Measurements from ENCODE around the gene PROCA1. TPM values are rescaled to one million over a fixed set of nuclear protein-coding genes. Genes with fewer than 3 reads are reported as not detected.
"Not testable (repeated sequence)": the region's sequence is repeated elsewhere in the genome, so short reads cannot be mapped to it uniquely, and the experiment has no call there.

PROCA1 gene
- total and polyA plus RNA-seq, 8 donors, result 0.14 to 5.8 (median 2.5) TPM; not detected in 2

DNA sequence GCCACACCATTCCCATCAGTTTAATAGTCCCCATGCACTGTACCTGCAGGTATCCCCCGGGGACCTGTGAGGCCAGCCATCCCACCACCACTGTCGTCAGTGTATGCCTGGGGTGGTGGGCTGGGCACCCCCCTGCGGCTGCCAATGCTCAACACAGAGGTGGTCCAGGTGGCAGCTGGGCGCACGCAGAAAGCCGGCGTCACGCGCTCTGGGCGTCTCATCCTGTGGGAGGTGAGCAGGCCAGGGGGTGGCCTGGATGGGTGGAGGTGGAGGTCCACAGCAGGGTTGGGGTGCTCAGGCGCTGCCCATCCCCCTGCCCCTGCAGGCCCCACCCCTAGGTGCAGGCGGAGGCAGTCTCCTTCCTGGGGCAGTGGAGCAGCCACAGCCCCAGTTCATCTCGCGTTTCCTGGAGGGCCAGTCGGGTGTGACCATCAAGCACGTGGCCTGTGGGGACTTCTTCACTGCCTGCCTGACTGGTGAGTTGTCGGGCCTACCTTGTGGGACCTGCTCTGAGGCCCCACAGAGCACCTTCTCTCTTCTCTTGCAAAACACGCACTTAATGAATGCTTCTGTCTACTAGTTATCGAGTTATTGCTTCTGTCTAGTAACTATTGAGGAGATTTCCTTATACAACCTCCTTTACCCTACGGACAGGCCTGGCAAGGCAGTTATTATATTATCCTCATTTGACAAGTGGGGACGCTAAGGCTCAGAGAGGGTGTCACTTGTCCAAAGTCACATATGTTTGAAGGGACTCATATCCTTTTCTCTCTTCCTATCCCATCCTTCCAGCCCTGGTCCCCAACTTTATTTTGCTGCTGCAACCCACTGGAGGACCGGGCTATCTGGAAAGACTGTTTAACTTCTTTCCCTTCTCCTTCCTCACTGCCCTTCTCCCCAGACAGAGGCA is 26.3 kb upstream of the PROCA1 start:
- TF ChIP-seq POLR2A (IDR thresholded peaks at IDR 0.05), result no peak
- TF ChIP-seq EP300 (IDR thresholded peaks at IDR 0.05), result no peak
- TF ChIP-seq POLR2AphosphoS5 (IDR thresholded peaks at IDR 0.05), result no peak
- TF ChIP-seq, protein P1, sequence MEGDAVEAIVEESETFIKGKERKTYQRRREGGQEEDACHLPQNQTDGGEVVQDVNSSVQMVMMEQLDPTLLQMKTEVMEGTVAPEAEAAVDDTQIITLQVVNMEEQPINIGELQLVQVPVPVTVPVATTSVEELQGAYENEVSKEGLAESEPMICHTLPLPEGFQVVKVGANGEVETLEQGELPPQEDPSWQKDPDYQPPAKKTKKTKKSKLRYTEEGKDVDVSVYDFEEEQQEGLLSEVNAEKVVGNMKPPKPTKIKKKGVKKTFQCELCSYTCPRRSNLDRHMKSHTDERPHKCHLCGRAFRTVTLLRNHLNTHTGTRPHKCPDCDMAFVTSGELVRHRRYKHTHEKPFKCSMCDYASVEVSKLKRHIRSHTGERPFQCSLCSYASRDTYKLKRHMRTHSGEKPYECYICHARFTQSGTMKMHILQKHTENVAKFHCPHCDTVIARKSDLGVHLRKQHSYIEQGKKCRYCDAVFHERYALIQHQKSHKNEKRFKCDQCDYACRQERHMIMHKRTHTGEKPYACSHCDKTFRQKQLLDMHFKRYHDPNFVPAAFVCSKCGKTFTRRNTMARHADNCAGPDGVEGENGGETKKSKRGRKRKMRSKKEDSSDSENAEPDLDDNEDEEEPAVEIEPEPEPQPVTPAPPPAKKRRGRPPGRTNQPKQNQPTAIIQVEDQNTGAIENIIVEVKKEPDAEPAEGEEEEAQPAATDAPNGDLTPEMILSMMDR (IDR thresholded peaks at IDR 0.05), result no peak
- peak in 1 of 2 donors; percentile 66 for DNase-seq
- WGBS, 5 donors, result 68 to 79% (median 77%) methylated on average over 13 to 22 of the region's 22 CpGs
- intact Hi-C loops (cut with DNase I; ENCODE audit: low total_unique reads), result no loop called here
- no peaks in the 10 kb centered on the region for H3K9me3 ChIP-seq
- H3K4me3 ChIP-seq, result no peak overlapping the region
- no peak overlapping the region for H3K27ac ChIP-seq
- H3K4me1 ChIP-seq, result peaks cover 6 to 22% (median 17%) of the 10 kb centered on the region in 4 donors
- H3K36me3 ChIP-seq, result peaks cover 0 to 14% (median 3%) of the 10 kb centered on the region in 4 donors
- H3K27me3 ChIP-seq, result no peaks in the 10 kb centered on the region

DNA sequence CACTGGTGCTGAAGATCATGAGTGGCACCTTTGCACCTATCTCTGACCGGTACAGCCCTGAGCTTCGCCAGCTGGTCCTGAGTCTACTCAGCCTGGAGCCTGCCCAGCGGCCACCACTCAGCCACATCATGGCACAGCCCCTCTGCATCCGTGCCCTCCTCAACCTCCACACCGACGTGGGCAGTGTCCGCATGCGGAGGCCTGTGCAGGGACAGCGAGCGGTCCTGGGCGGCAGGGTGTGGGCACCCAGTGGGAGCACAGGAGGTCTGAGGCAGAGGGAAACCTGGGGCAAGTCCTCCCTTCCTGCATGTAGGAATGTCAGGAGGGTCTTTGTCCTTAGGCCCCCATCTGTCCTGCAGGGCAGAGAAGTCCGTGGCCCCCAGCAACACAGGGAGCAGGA is 25.6 kb upstream of the PROCA1 start:
- Histone ChIP-seq H3K4me1 (peaks cover 0 to 14% (median 10%) of the 10 kb centered on the region in 4 donors), H3K36me3 (peaks cover 0 to 14% (median 3%) of the 10 kb centered on the region in 4 donors), H3K27ac (no peak overlapping the region), H3K27me3 (no peaks in the 10 kb centered on the region), H3K9me3 (no peaks in the 10 kb centered on the region), H3K4me3 (no peak overlapping the region)
- intact Hi-C loops (cut with DNase I; ENCODE audit: low total_unique reads), result no loop called here
- WGBS, 5 donors, result 93 to 99% (median 94%) methylated on average over 10 to 12 of the region's 12 CpGs
- no peak for DNase-seq
- TF ChIP-seq POLR2AphosphoS5 (IDR thresholded peaks at IDR 0.05), result no peak
- TF ChIP-seq, protein P1 (IDR thresholded peaks at IDR 0.05), result no peak
- no peak for TF ChIP-seq POLR2A (IDR thresholded peaks at IDR 0.05)
- no peak for TF ChIP-seq EP300 (IDR thresholded peaks at IDR 0.05)

DNA sequence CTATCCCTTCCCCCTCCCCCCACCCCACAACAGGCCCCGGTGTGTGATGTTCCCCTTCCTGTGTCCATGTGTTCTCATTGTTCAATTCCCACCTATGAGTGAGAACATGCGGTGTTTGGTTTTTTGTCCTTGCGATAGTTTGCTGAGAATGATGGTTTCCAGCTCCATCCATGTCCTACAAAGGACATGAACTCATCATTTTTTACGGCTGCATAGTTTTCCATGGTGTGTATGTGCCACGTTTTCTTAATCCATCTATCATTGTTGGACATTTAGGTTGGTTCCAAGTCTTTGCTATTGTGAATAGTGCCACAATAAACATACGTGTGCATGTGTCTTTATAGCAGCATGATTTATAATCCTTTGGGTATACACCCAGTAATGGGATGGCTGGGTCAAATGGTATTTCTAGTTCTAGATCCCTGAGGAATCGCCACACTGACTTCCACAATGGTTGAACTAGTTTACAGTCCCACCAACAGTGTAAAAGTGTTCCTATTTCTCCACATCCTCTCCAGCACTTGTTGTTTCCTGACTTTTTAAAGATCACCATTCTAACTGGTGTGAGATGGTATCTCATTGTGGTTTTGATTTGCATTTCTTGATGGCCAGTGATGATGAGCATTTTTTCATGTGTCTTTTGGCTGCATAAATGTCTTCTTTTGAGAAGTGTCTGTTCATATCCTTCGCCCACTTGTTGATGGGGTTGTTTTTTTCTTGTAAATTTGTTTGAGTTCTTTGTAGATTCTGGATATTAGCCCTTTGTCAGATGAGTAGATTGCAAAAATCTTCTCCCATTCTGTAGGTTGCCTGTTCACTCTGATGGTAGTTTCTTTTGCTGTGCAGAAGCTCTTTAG is 24.5 kb upstream of the PROCA1 start:
- peaks cover 0 to 14% (median 3%) of the 10 kb centered on the region in 4 donors for H3K36me3 ChIP-seq
- intact Hi-C loops (cut with DNase I; ENCODE audit: low total_unique reads); H3K9me3 ChIP-seq; H3K27me3 ChIP-seq; DNase-seq; H3K4me3 ChIP-seq; H3K27ac ChIP-seq; H3K4me1 ChIP-seq: not testable (repeated sequence)
- WGBS, 5 donors, result 91 to 97% (median 95%) methylated on average over 3 to 7 of the region's 8 CpGs

DNA sequence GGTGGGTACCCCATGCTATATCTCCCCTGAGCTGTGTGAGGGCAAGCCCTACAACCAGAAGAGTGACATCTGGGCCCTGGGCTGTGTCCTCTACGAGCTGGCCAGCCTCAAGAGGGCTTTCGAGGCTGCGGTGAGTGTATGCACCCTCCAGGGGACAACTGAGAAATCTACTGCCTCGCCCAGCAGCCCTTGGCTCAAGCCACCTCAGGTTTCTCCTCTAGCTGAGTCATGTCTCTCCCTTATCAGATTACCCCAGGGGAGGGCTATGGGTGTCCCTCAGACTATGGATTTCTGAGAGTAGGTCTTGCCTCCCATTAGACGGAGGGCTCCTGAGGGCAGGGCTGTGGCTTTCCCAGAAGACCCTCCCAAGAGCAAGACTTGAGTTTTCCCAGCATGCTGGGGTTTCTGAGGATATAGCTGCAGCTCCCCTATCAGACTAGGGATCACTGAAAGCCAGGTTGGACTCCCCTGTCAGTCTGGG is 23.6 kb upstream of the PROCA1 start:
- no peak for TF ChIP-seq POLR2AphosphoS5 (IDR thresholded peaks at IDR 0.05)
- TF ChIP-seq, protein P1 (IDR thresholded peaks at IDR 0.05), result no peak
- TF ChIP-seq POLR2A (IDR thresholded peaks at IDR 0.05), result no peak
- no peak for TF ChIP-seq EP300 (IDR thresholded peaks at IDR 0.05)
- Histone ChIP-seq H3K27ac (no peak overlapping the region), H3K4me3 (no peak overlapping the region), H3K9me3 (no peaks in the 10 kb centered on the region), H3K36me3 (peaks cover 0 to 14% (median 3%) of the 10 kb centered on the region in 4 donors), H3K27me3 (no peaks in the 10 kb centered on the region), H3K4me1 (peaks cover 0 to 4% (median 0%) of the 10 kb centered on the region in 4 donors)
- DNase-seq, result no peak
- WGBS, 5 donors, result 51 to 73% (median 54%) methylated on average over 3 to 5 of the region's 5 CpGs
- intact Hi-C loops (cut with DNase I; ENCODE audit: low total_unique reads), result no loop called here
